DOHH2 (cell line): ENCODE results near the gene RCN2.

Experiments
- H3F3A ChIP-seq: fragments of 200-600 bp; sonication (generic), shearing (Covaris generic); 2 replicates; pipeline ENCODE4 v1.6.0; 2016; ENCODE audit warnings: antibody characterized with exemption, mild to moderate bottlenecking; ENCODE audit not compliant: control insufficient read depth, insufficient read depth
- H3K27ac ChIP-seq: fragments of 200-600 bp; sonication (generic); 2 replicates; pipeline ENCODE4 v1.5.1; 2014; ENCODE audit warnings: low read depth, mild to moderate bottlenecking, low read length, moderate library complexity
- H3K27me3 ChIP-seq: fragments of 200-600 bp; sonication (generic); 2 replicates; pipeline ENCODE4 v1.6.1; 2014; ENCODE audit warnings: mild to moderate bottlenecking, low read length, mixed read lengths; ENCODE audit not compliant: control insufficient read depth
- H3K36me3 ChIP-seq: fragments of 200-600 bp; sonication (generic); 2 replicates; pipeline ENCODE4 v1.6.1; 2014; ENCODE audit warnings: mild to moderate bottlenecking, low read length, moderate library complexity, mixed read lengths; ENCODE audit not compliant: control insufficient read depth
- H3K4me1 ChIP-seq: fragments of 200-600 bp; sonication (generic); 2 replicates; pipeline ENCODE4 v1.6.1; 2014; ENCODE audit warnings: mild to moderate bottlenecking, low read length, mixed read lengths; ENCODE audit not compliant: control insufficient read depth
- H3K4me2 ChIP-seq: fragments of 200-600 bp; sonication (generic); 2 replicates; pipeline ENCODE4 v1.6.0; 2014; ENCODE audit warnings: mild to moderate bottlenecking, low read length, moderate library complexity
- H3K4me3 ChIP-seq: fragments of 200-600 bp; sonication (generic); 2 replicates; pipeline ENCODE4 v1.5.1; 2014; ENCODE audit warnings: mild to moderate bottlenecking, low read length, mixed read lengths
- H3K79me2 ChIP-seq: fragments of 200-600 bp; sonication (generic); 2 replicates; pipeline ENCODE4 v1.6.1; 2014; ENCODE audit warnings: mild to moderate bottlenecking, low read length, mixed read lengths; ENCODE audit not compliant: control insufficient read depth
- H3K9me2 ChIP-seq: fragments of 200-600 bp; sonication (generic); replicated peaks from 2 replicates; pipeline ENCODE4 v1.6.1; 2014; ENCODE audit warnings: mild to moderate bottlenecking, low read length, mixed read lengths; ENCODE audit not compliant: control insufficient read depth
- H3K9me3 ChIP-seq: fragments of 200-600 bp; sonication (generic); 2 replicates; pipeline ENCODE4 v1.6.1; 2014; ENCODE audit warnings: antibody characterized with exemption, low read length, mixed read lengths; ENCODE audit not compliant: control insufficient read depth, insufficient read depth
- H4K20me1 ChIP-seq: fragments of 200-600 bp; sonication (generic); 2 replicates; pipeline ENCODE4 v1.6.0; 2014; ENCODE audit warnings: low read depth, mild to moderate bottlenecking, antibody characterized with exemption, low read length, moderate library complexity; ENCODE audit not compliant: control insufficient read depth, insufficient read depth
- EZH2phosphoT487 ChIP-seq: fragments of 200-600 bp; sonication (generic); IDR thresholded peaks from 2 replicates; pipeline ENCODE4 v1.6.1; 2017; ENCODE audit warnings: borderline replicate concordance, mild to moderate bottlenecking, antibody characterized with exemption, low read length, moderate library complexity, mixed read lengths
- TF ChIP-seq, protein P1 (sequence below): fragments of 200-600 bp; sonication (generic); IDR thresholded peaks from one replicate; pipeline ENCODE4 v1.5.1; 2014; ENCODE audit warnings: antibody characterized with exemption, mild to moderate bottlenecking, low read depth, low read length; ENCODE audit not compliant: poor library complexity, severe bottlenecking

RCN2 gene

DNA sequence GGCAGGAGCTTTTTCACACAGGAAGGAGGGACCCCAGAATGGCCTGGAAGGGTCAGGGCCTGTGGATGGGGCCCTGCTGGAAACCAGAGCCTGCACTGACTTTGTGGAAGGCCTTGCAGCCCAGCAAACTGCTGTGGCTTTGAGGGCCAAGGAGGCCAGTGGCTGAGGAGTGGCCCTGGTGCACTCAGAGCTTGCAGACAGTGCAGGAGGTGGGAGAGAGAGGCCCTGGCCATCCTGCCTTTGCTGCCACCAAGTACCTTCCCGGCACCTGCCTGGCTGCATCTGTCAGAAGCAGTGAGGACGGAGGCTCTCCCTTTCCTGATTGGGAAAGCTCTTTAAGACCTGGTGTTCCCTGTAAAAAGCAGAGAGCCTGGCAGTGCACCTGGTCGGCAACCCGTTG lies 69.8 kb downstream of the RCN2 start:
- Histone ChIP-seq H3F3A (no peaks in the 10 kb centered on the region), H3K9me2 (no peaks in the 10 kb centered on the region), H3K36me3 (no peaks in the 10 kb centered on the region), H3K27ac (no peak overlapping the region), H3K79me2 (no peaks in the 10 kb centered on the region), H3K9me3 (no peaks in the 10 kb centered on the region), H4K20me1 (peaks cover 5% of the 10 kb centered on the region; the same call in 1 of the 2 replicates), H3K4me3 (no peak overlapping the region), H3K4me1 (peaks cover 29% of the 10 kb centered on the region), H3K4me2 (no peak overlapping the region), H3K27me3 (no peaks in the 10 kb centered on the region)
- TF ChIP-seq EZH2phosphoT487: no peak
- TF ChIP-seq, protein P1, sequence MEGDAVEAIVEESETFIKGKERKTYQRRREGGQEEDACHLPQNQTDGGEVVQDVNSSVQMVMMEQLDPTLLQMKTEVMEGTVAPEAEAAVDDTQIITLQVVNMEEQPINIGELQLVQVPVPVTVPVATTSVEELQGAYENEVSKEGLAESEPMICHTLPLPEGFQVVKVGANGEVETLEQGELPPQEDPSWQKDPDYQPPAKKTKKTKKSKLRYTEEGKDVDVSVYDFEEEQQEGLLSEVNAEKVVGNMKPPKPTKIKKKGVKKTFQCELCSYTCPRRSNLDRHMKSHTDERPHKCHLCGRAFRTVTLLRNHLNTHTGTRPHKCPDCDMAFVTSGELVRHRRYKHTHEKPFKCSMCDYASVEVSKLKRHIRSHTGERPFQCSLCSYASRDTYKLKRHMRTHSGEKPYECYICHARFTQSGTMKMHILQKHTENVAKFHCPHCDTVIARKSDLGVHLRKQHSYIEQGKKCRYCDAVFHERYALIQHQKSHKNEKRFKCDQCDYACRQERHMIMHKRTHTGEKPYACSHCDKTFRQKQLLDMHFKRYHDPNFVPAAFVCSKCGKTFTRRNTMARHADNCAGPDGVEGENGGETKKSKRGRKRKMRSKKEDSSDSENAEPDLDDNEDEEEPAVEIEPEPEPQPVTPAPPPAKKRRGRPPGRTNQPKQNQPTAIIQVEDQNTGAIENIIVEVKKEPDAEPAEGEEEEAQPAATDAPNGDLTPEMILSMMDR: no peak

DNA sequence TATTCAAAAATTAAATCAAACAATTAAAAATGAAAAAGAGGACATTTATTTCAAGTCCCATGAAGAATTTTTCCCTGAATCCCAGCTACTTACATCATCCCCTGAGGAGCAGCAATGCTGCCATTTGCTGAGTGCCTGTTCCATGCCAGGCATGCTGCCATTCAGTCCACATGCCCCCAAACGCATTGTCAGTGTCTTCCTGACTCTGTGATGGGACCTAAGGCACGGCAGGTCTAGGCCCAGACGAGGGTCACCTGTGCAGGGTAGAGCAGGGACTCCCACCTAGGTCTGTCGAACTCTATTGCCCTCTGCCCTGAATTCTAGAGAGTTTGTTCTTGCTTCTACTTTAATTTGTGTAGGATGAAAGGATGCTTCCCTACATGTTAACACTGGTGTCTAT lies 70.4 kb downstream of the RCN2 start:
- Histone ChIP-seq H3K9me2 (no peaks in the 10 kb centered on the region), H3K4me3 (no peak overlapping the region), H3K36me3 (no peaks in the 10 kb centered on the region), H3K27ac (no peak overlapping the region), H3K9me3 (no peaks in the 10 kb centered on the region), H3K4me1 (peaks cover 28% of the 10 kb centered on the region), H3K79me2 (no peaks in the 10 kb centered on the region), H3K4me2 (0 out of 2 replicates have a peak overlapping the region, but pooled peaks have one; percentile 58), H3F3A (no peaks in the 10 kb centered on the region), H4K20me1 (peaks cover 5% of the 10 kb centered on the region; the same call in 1 of the 2 replicates), H3K27me3 (no peaks in the 10 kb centered on the region)
- no peak for TF ChIP-seq EZH2phosphoT487
- TF ChIP-seq, protein P1: no peak

DNA sequence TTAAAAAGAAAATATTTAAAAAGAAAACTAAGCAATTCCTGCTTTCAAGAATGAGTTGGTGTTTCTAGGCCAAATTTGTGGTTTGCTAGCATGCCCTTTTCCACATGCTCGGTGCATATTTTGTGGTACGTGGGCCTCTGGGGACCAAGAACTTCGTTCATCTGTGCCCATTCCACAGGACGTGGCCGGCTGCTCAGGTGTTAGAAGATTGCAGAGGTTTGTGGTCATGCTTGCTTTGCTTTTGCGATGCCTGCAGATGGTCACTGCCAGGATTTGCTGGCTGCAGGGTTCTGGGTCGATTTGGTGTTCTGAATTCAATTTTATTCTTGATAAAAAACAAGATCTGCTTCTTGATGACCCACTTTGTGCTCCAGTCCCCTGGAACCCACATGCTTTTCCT lies 70.9 kb downstream of the RCN2 start:
- H3K27me3 ChIP-seq: no peaks in the 10 kb centered on the region
- H3K4me2 ChIP-seq: peak overlapping the region; percentile 58
- H3K79me2 ChIP-seq: no peaks in the 10 kb centered on the region
- H3K27ac ChIP-seq: 0 out of 2 replicates have a peak overlapping the region, but pooled peaks have one; percentile 21
- TF ChIP-seq, protein P1: no peak
- TF ChIP-seq EZH2phosphoT487: no peak
- peak overlapping the region; percentile 39 for H3K4me3 ChIP-seq
- H4K20me1 ChIP-seq: peaks cover 5% of the 10 kb centered on the region; the same call in 1 of the 2 replicates
- H3F3A ChIP-seq: no peaks in the 10 kb centered on the region
- no peaks in the 10 kb centered on the region for H3K9me3 ChIP-seq
- H3K36me3 ChIP-seq: no peaks in the 10 kb centered on the region
- H3K9me2 ChIP-seq: no peaks in the 10 kb centered on the region
- peaks cover 28% of the 10 kb centered on the region for H3K4me1 ChIP-seq
